Hepatocyte (in vitro differentiated cells): Measurements from ENCODE around the gene AGAP1. TPM values are rescaled to one million over a fixed set of nuclear protein-coding genes. Genes with fewer than 3 reads are reported as not detected.

Source experiments
- DNase-seq: peaks from one replicate; pipeline ENCODE4 v3.0.0-alpha.2; 2016; ENCODE audit warnings: low spot score
- H2AFZ ChIP-seq: fragments of 200-600 bp; sonication (generic); 2 replicates; pipeline ENCODE4 v1.6.0; 2016; ENCODE audit warnings: antibody characterized with exemption, mild to moderate bottlenecking
- H3K27ac ChIP-seq: fragments of 200-600 bp; sonication (generic); 2 replicates; pipeline ENCODE4 v1.5.1; 2016; ENCODE audit warnings: mild to moderate bottlenecking
- H3K27me3 ChIP-seq: fragments of 200-600 bp; sonication (generic); 2 replicates; pipeline ENCODE4 v1.6.1; 2016
- H3K36me3 ChIP-seq: fragments of 200-600 bp; sonication (generic); replicated peaks from 2 replicates; pipeline ENCODE4 v1.5.1; 2016; ENCODE audit warnings: low read depth; ENCODE audit not compliant: insufficient read depth
- H3K4me1 ChIP-seq: fragments of 200-600 bp; sonication (generic); 2 replicates; pipeline ENCODE4 v1.5.1; 2016; ENCODE audit warnings: mild to moderate bottlenecking, moderate library complexity; ENCODE audit not compliant: insufficient read depth
- H3K4me2 ChIP-seq: fragments of 200-600 bp; sonication (generic); 2 replicates; pipeline ENCODE4 v1.6.0; 2016
- H3K4me3 ChIP-seq: fragments of 200-600 bp; sonication (generic); 2 replicates; pipeline ENCODE4 v1.5.1; 2016; ENCODE audit warnings: mild to moderate bottlenecking
- H3K79me2 ChIP-seq: fragments of 200-600 bp; sonication (generic); 2 replicates; pipeline ENCODE4 v1.6.0; 2017; ENCODE audit warnings: mild to moderate bottlenecking
- H3K9me2 ChIP-seq: fragments of 200-600 bp; sonication (generic); replicated peaks from 2 replicates; pipeline ENCODE4 v1.6.0; 2017; ENCODE audit warnings: mild to moderate bottlenecking; ENCODE audit not compliant: insufficient read depth
- H3K9me3 ChIP-seq: fragments of 200-600 bp; sonication (generic); 2 replicates; pipeline ENCODE4 v1.5.1; 2016; ENCODE audit warnings: low read depth, mild to moderate bottlenecking
- H4K20me1 ChIP-seq: fragments of 200-600 bp; sonication (generic); 2 replicates; pipeline ENCODE4 v1.6.0; 2016; ENCODE audit warnings: mild to moderate bottlenecking; ENCODE audit not compliant: insufficient read depth, poor library complexity, severe bottlenecking
- EZH2 ChIP-seq: fragments of 200-600 bp; sonication (generic); IDR thresholded peaks from 2 replicates; pipeline ENCODE4 v1.6.1; 2016; ENCODE audit warnings: antibody characterized with exemption, mild to moderate bottlenecking, borderline replicate concordance
- EZH2phosphoT487 ChIP-seq: fragments of 200-600 bp; sonication (generic); IDR thresholded peaks from one replicate; pipeline ENCODE4 v1.6.1; 2018; ENCODE audit warnings: antibody characterized with exemption, mild to moderate bottlenecking, low read depth, moderate library complexity; ENCODE audit not compliant: unreplicated experiment, severe bottlenecking
- WGBS: methylation state at CpG from one replicate; pipeline ENCODE4 v1.1.6; 2016; ENCODE audit warnings: low lambda C conversion rate; ENCODE audit errors: missing lambda C conversion rate; 5-methylcytosine and 5-hydroxymethylcytosine counted together
- polyA plus RNA-seq: library from polyadenylated mRNA; unstranded; fragments of >200 nt; fragmentation: Nextera tagmentation; extraction: Ambion mirVana; gene quantifications from 2 replicates; pipeline ENCODE4 v1.2.1, GENCODE V29; 2016
- total RNA-seq: library from RNA; depleted of rRNA; stranded (reverse); fragments of >200 nt; gene quantifications from 2 replicates; pipeline ENCODE4 v1.2.3, GENCODE V29; 2014
- TF ChIP-seq, protein P1 (sequence below): fragments of 200-600 bp; sonication (generic); IDR thresholded peaks from 2 replicates; pipeline ENCODE4 v1.5.1; 2016; ENCODE audit warnings: antibody characterized with exemption, mild to moderate bottlenecking; ENCODE audit not compliant: poor library complexity

Gene AGAP1
- total and polyA plus RNA-seq, 2 experiments from 2014 or later: 12.1 to 20.0 TPM

DNA sequence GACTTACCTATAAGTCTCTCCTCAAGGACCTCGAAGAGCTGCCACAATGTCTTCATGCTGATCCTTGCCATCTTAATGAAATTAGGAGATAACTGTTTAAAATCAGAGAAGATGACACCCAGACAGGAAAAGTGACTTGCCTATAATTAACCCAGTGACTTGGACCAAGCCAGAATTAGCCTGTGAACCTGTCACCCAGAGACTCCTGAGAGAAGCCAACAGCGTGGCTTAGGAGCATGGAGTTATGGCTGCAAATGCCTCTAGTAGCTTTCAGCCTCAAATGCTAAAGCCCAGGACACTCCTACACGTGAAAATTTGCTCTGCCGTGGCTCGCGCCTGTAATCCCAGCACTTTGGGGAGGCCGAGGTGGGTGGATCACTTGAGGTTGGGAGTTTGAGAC lies 570.2 kb downstream of the AGAP1 start:
- Histone ChIP-seq H3K4me2 (no peak overlapping the region), H3K36me3 (no peaks in the 10 kb centered on the region), H3K9me2 (no peaks in the 10 kb centered on the region), H4K20me1 (no peaks in the 10 kb centered on the region), H3K27ac (no peak overlapping the region), H3K79me2 (no peaks in the 10 kb centered on the region), H3K27me3 (no peaks in the 10 kb centered on the region), H2AFZ (no peak overlapping the region), H3K9me3 (no peaks in the 10 kb centered on the region), H3K4me1 (no peaks in the 10 kb centered on the region), H3K4me3 (no peak overlapping the region)
- WGBS: 95% methylated on average over 7 of the region's 7 CpGs
- DNase-seq: no peak
- TF ChIP-seq, protein P1, sequence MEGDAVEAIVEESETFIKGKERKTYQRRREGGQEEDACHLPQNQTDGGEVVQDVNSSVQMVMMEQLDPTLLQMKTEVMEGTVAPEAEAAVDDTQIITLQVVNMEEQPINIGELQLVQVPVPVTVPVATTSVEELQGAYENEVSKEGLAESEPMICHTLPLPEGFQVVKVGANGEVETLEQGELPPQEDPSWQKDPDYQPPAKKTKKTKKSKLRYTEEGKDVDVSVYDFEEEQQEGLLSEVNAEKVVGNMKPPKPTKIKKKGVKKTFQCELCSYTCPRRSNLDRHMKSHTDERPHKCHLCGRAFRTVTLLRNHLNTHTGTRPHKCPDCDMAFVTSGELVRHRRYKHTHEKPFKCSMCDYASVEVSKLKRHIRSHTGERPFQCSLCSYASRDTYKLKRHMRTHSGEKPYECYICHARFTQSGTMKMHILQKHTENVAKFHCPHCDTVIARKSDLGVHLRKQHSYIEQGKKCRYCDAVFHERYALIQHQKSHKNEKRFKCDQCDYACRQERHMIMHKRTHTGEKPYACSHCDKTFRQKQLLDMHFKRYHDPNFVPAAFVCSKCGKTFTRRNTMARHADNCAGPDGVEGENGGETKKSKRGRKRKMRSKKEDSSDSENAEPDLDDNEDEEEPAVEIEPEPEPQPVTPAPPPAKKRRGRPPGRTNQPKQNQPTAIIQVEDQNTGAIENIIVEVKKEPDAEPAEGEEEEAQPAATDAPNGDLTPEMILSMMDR: no peak
- TF ChIP-seq EZH2phosphoT487 (no peak), EZH2 (no peak)

DNA sequence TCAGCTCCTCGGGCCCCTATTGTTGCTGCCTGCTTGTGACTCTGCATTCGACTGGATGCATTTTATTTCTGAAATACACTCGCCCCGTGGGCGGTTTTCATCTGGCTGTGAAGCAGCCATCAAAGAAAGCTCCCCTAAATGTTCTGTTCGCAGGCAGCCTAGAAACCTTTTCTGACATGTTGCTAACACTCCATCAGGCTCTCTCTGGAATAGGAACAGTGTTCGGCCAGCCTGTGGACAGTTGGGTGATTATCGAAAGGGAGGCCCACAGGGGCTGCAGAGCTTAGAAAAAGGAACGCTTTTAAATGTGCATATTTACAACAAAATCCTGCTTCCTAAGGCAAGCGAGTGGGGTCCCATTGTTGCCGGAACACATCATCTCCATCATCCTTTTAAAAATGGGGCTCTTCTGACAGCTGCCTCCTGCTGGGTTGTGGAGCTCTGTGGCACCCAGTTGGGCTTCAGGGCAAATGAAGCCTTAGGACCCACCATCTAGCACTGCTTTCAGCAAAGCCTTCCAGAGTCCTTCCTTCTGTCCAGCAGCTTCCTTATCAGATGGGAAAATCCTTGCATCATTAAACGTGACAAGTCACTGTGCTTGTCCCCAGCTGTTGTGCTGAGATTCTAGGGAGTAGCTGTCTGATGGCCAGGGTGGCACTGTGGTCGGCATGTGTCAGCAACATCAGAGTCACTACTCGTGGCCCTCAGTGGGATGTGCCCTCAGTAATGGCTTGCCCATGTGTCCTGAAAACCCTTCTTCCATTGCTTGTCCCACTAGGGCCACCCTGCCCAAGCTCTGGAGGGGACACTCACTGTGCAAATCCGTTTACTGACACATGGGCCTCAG lies 571.7 kb downstream of the AGAP1 start:
- 82% methylated on average over 15 of the region's 15 CpGs for WGBS
- no peak overlapping the region for H3K4me3 ChIP-seq

DNA sequence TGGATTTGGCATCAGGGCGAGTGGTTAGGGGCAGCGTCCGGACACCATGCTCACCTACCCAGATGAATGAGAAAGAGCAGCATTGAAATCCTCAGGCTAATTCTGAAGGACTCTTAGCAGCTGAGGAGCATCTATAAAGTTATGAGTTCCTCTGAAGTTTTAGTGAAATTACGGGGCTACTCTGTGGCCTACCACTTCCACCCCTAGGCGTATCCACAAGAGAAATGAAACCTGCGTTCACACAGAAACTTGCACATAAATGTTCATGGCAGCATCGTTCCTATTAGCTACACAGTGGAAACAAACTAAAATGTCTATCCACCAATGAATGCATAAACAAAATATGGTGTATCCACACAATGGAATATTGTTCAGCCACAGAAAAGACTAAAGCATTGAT lies 576.4 kb downstream of the AGAP1 start:
- no peak for DNase-seq
- H3K27me3 ChIP-seq: no peaks in the 10 kb centered on the region
- H4K20me1 ChIP-seq: no peaks in the 10 kb centered on the region
- H3K27ac ChIP-seq: no peak overlapping the region
- no peak overlapping the region for H3K4me2 ChIP-seq
- no peak overlapping the region for H3K4me3 ChIP-seq
- TF ChIP-seq, protein P1: no peak
- TF ChIP-seq EZH2 (no peak), EZH2phosphoT487 (no peak)
- WGBS: 97% methylated on average over 7 of the region's 7 CpGs
- peaks cover 9% of the 10 kb centered on the region for H3K4me1 ChIP-seq
- H3K9me2 ChIP-seq: no peaks in the 10 kb centered on the region
- H3K9me3 ChIP-seq: no peaks in the 10 kb centered on the region
- H3K79me2 ChIP-seq: no peaks in the 10 kb centered on the region
- no peak overlapping the region for H2AFZ ChIP-seq
- no peaks in the 10 kb centered on the region for H3K36me3 ChIP-seq

More for the DNA sequence above, 571.7 kb downstream of the AGAP1 start:
- H3K36me3 ChIP-seq: no peaks in the 10 kb centered on the region
- no peaks in the 10 kb centered on the region for H3K9me2 ChIP-seq
- H4K20me1 ChIP-seq: no peaks in the 10 kb centered on the region
- H3K4me2 ChIP-seq: no peak overlapping the region
- no peak overlapping the region for H2AFZ ChIP-seq
- no peak for TF ChIP-seq EZH2phosphoT487
- TF ChIP-seq, protein P1: no peak
- TF ChIP-seq EZH2: no peak
- H3K4me1 ChIP-seq: no peaks in the 10 kb centered on the region
- no peaks in the 10 kb centered on the region for H3K79me2 ChIP-seq
- no peak overlapping the region for H3K27ac ChIP-seq
- no peaks in the 10 kb centered on the region for H3K9me3 ChIP-seq
- no peak for DNase-seq
- H3K27me3 ChIP-seq: no peaks in the 10 kb centered on the region
